ENCODE measurements around the gene CEP97. TPM values are rescaled to one million over a fixed set of nuclear protein-coding genes. Genes with fewer than 3 reads are reported as not detected.

CEP97 gene
- total and polyA plus RNA-seq, 3 donors from 2014 or later: 19.3 to 26.5 (median 22.1) TPM

GRCh38 chr3:101796077-101796680, 71.8 kb downstream of the CEP97 start:
- no peaks in the 10 kb centered on the region for H3K27me3 ChIP-seq
- WGBS, 2 donors: 93 to 94% methylated on average over 3 of the region's 3 CpGs
- H3K4me1 ChIP-seq: no peaks in the 10 kb centered on the region
- intact Hi-C loops (cut with DNase I; ENCODE audit: low total_unique reads): no loop called here
- H3K4me3 ChIP-seq: no peak overlapping the region
- no peak for TF ChIP-seq CTCF (IDR thresholded peaks at IDR 0.05)
- no peak for TF ChIP-seq POLR2A (IDR thresholded peaks at IDR 0.05)
- no peaks in the 10 kb centered on the region for H3K36me3 ChIP-seq (ENCODE audit: low read depth, missing control alignments)
- no peak for DNase-seq
- H3K27ac ChIP-seq: no peak overlapping the region
- H3K9me3 ChIP-seq: no peaks in the 10 kb centered on the region

GRCh38 chr3:101801174-101801573, 76.8 kb downstream of the CEP97 start:
- intact Hi-C loops (cut with DNase I; ENCODE audit: low total_unique reads): no loop called here

GRCh38 chr3:101802179-101802578, 77.8 kb downstream of the CEP97 start:
- H3K4me1 ChIP-seq: no peaks in the 10 kb centered on the region
- no peak overlapping the region for H3K27ac ChIP-seq
- no peaks in the 10 kb centered on the region for H3K36me3 ChIP-seq (ENCODE audit: low read depth, missing control alignments)
- no peaks in the 10 kb centered on the region for H3K9me3 ChIP-seq
- intact Hi-C loops (cut with DNase I; ENCODE audit: low total_unique reads): no loop called here
- H3K4me3 ChIP-seq: no peak overlapping the region
- 92 to 95% methylated on average over 2 of the region's 2 CpGs for WGBS, 2 donors
- no peak for DNase-seq
- TF ChIP-seq POLR2A (IDR thresholded peaks at IDR 0.05) (no peak), CTCF (IDR thresholded peaks at IDR 0.05) (no peak)
- no peaks in the 10 kb centered on the region for H3K27me3 ChIP-seq

More at GRCh38 chr3:101801174-101801573, 76.8 kb downstream of the CEP97 start:
- Histone ChIP-seq H3K27ac (no peak overlapping the region), H3K27me3 (no peaks in the 10 kb centered on the region), H3K4me3 (no peak overlapping the region), H3K36me3 (ENCODE audit: low read depth, missing control alignments) (no peaks in the 10 kb centered on the region), H3K4me1 (no peaks in the 10 kb centered on the region), H3K9me3 (no peaks in the 10 kb centered on the region)
- no peak for DNase-seq
- TF ChIP-seq POLR2A (IDR thresholded peaks at IDR 0.05) (no peak), CTCF (IDR thresholded peaks at IDR 0.05) (no peak)
- WGBS, 2 donors: 92 to 93% methylated on average over 4 of the region's 4 CpGs

- Histone ChIP-seq H3K4me1 (no peaks in the 10 kb centered on the region), H3K36me3 (ENCODE audit: low read depth, missing control alignments) (no peaks in the 10 kb centered on the region), H3K27me3 (no peaks in the 10 kb centered on the region), H3K4me3 (no peak overlapping the region), H3K27ac (no peak overlapping the region), H3K9me3 (no peaks in the 10 kb centered on the region)
- TF ChIP-seq CTCF (IDR thresholded peaks at IDR 0.05): peak; percentile 69 to 82 (median 71)
- no peak for TF ChIP-seq POLR2A (IDR thresholded peaks at IDR 0.05)
- intact Hi-C loops (cut with DNase I; ENCODE audit: low total_unique reads): no loop called here
- DNase-seq: peak; percentile 67
- WGBS, 2 donors: 80 to 83% methylated on average over 9 of the region's 9 CpGs
Measured at GRCh38 chr3:101803173-101803782, 78.9 kb downstream of the CEP97 start.

- no peak for DNase-seq
- 88 to 97% methylated on average over 3 of the region's 3 CpGs for WGBS, 2 donors
Measured at GRCh38 chr3:101803939-101804338, 79.5 kb downstream of the CEP97 start.

More at GRCh38 chr3:101803939-101804338, 79.5 kb downstream of the CEP97 start:
- intact Hi-C loops (cut with DNase I; ENCODE audit: low total_unique reads): no loop called here
- Histone ChIP-seq H3K27me3 (no peaks in the 10 kb centered on the region), H3K4me1 (no peaks in the 10 kb centered on the region), H3K9me3 (no peaks in the 10 kb centered on the region), H3K27ac (no peak overlapping the region), H3K36me3 (ENCODE audit: low read depth, missing control alignments) (no peaks in the 10 kb centered on the region), H3K4me3 (no peak overlapping the region)
- TF ChIP-seq CTCF (IDR thresholded peaks at IDR 0.05) (no peak), POLR2A (IDR thresholded peaks at IDR 0.05) (no peak)
